TTC549 (cell line): ENCODE measurements around the gene FAM107B.
"Not testable (repeated sequence)": the region's sequence is repeated elsewhere in the genome, so short reads cannot be mapped to it uniquely, and the experiment has no call there.

ENCODE experiments used
- FAIRE-seq: peaks from 2 replicates; lab custom pipeline; 2012; peaks lifted over from hg19 to GRCh38; lab: Jason Lieb, UNC

Gene FAM107B

GRCh38 chr10:14736043-14736442 lies 38.7 kb downstream of the FAM107B start:
- FAIRE-seq, result no peak

GRCh38 chr10:14731875-14732512 lies 42.7 kb downstream of the FAM107B start:
- no peak for FAIRE-seq

GRCh38 chr10:14728346-14728745 lies 46.4 kb downstream of the FAM107B start:
- FAIRE-seq, result no peak

GRCh38 chr10:14727924-14728323 lies 46.8 kb downstream of the FAM107B start:
- no peak for FAIRE-seq

GRCh38 chr10:14727465-14727864 lies 47.2 kb downstream of the FAM107B start:
- FAIRE-seq, result no peak

- FAIRE-seq, result no peak
Observed at GRCh38 chr10:14724931-14725330, 49.8 kb downstream of the FAM107B start.

- FAIRE-seq, result no peak
Observed at GRCh38 chr10:14723052-14723689, 51.5 kb downstream of the FAM107B start.

GRCh38 chr10:14717552-14717951 lies 57.1 kb downstream of the FAM107B start:
- no peak for FAIRE-seq

- no peak for FAIRE-seq
Observed at GRCh38 chr10:14712991-14713424, 61.7 kb downstream of the FAM107B start.

GRCh38 chr10:14709344-14709743 lies 65.4 kb downstream of the FAM107B start:
- not testable (repeated sequence) for FAIRE-seq

- no peak for FAIRE-seq
Observed at GRCh38 chr10:14707481-14707880, 67.2 kb downstream of the FAM107B start.

GRCh38 chr10:14705548-14706230 lies 69.0 kb downstream of the FAM107B start:
- FAIRE-seq, result no peak

GRCh38 chr10:14703631-14704001 lies 71.1 kb downstream of the FAM107B start:
- FAIRE-seq, result no peak

- no peak for FAIRE-seq
Observed at GRCh38 chr10:14701466-14701865, 73.2 kb downstream of the FAM107B start.

GRCh38 chr10:14700546-14700945 lies 74.2 kb downstream of the FAM107B start:
- no peak for FAIRE-seq

GRCh38 chr10:14699482-14699881 lies 75.2 kb downstream of the FAM107B start:
- FAIRE-seq, result no peak

GRCh38 chr10:14698829-14699170 lies 75.9 kb downstream of the FAM107B start:
- FAIRE-seq, result no peak

- FAIRE-seq, result no peak
Observed at GRCh38 chr10:14698111-14698828, 76.4 kb downstream of the FAM107B start.

GRCh38 chr10:14697281-14697680 lies 77.4 kb downstream of the FAM107B start:
- no peak for FAIRE-seq

GRCh38 chr10:14696821-14697220 lies 77.9 kb downstream of the FAM107B start:
- FAIRE-seq, result no peak

GRCh38 chr10:14695847-14696480 lies 78.7 kb downstream of the FAM107B start:
- no peak for FAIRE-seq

- FAIRE-seq, result no peak
Observed at GRCh38 chr10:14693891-14694290, 80.8 kb downstream of the FAM107B start.
